NCI-H345 treated with DMSO at 0.1 percent for 48 hours (cell line): ENCODE measurements around the gene CCDC171.

Experiments
- DNase-seq: peaks from one replicate; lab custom pipeline; 2025; ENCODE audit not compliant: unreplicated experiment; lab: John Stamatoyannopoulos, UW

The CCDC171 gene

DNA sequence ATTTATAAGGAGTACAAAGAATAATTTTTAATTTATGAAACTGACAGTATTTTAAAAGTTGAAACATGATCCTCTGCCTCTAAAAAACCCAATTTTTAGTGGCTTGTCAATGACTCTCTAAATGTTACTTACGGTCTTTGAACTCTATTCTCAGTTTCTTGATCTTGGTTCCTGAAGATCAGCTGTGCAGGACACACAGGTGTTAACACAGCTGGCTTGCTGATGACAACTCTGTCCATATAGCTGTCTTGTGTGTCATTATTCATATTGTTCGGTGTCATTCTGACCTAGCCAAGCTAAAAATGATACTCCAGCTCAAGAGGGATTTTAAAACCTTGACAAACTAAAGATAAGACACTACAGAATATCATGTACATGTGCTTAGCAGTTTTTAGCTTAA, 314.5 kb downstream of the CCDC171 start:
- DNase-seq: no peak

DNA sequence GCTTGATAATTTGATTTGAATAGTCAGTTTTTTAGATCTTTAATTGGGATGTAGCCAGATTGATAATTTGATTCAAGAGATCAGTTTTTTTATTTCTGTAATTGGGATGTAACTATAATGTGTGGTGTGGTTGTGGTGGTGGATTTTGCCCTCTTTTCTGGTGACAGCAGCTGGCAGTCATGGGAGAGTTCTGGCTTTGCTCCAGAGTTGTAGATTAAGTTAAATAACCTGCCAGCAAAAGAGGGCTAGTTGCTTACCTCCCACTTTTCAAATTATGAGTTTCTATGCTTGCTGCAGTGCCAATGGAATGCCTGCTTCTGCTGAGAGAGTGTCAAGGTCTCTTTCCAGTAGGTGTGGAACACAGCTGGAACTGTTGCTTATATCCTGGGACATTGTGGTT, 315.1 kb downstream of the CCDC171 start:
- DNase-seq: peak; percentile 5

DNA sequence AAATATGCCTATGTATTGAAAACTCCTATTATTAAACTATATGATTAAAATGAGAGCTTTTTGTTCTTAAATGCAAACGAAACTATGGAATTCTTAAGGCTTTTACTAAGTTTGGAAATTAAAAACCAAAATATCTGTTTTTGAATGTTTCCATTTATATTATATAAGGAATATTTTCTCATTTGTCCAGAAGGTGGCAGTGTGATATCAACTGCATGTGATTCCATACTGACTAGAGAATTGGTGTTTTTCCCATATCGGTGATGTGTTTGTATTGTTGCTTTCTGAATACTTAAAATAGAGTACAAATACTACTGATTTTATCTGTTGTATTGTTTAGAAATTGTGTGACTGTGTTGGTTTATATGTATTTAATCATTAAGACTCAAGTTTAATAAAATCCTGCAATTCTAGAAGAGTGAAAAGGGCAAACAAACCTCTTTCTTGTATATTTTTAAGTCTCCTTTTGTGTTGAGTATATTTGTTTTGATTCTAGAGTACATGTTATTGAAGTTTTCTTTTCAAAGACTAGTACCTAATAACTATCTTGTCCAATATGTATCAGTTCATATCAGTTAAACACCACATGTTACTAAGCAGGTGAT, 320.8 kb downstream of the CCDC171 start:
- peak; percentile 16 for DNase-seq

- DNase-seq: no peak
Measured at GRCh38 chr9:15882328-15882727, 329.5 kb downstream of the CCDC171 start.

DNA sequence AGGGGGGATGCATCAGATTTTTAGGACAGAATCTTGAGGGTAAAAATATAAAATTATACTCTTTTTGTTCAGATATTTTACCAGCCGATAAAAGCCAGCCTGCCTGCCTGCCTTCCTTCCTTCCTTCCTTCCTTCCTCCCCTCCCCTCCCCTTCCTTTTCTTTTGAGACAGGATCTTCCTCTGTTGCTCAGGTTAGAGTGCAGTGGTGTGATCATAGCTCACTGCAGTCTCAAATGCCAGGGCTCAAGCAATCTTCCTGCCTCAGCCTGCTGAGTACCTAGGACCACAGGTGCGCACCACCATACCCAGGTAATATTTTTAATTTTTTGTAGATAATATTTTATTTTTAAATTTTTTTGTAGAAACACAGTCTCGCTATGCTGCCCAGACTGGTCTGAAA, 330.0 kb downstream of the CCDC171 start:
- DNase-seq: no peak

DNA sequence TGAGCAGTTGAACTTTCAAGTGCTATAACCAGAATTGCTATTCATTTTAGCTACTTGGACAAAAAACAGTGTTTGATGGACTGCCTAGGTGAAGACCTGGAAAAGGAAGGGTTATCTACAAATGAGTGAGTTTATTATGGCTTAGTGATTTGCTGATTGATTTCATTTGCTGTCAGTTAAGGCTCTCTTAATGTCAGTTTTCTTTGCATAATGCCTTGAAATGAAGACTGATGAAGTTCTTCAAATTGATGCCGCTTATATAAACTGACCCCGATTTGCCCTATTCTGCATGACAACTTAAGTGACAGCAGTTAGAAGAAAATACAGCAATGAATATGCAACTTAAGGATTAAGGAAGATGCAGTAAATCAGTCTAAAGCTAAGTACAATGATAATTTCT, 332.6 kb downstream of the CCDC171 start:
- no peak for DNase-seq

- no peak for DNase-seq
Measured at GRCh38 chr9:15889555-15889954, 336.7 kb downstream of the CCDC171 start.

- DNase-seq: no peak
Measured at GRCh38 chr9:15901572-15901971, 348.7 kb downstream of the CCDC171 start.

DNA sequence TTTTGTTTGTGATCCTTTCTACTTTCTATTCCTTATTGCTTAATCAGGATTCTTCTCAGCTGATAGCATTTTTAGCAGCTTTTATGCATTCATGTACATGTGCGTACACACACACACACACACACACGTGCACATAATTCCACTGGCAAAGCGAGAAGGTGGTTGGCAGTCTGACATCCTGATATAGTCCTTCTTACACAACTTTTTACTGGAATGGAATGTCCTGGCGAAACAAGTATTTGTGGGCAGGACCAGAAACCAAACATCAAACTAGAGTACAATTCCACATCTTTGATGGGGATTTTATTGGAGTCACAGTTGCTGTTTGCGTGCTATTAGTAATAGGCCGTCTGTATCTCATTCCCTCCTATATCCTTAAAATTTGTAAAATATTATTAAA, 356.5 kb downstream of the CCDC171 start:
- DNase-seq: no peak

DNA sequence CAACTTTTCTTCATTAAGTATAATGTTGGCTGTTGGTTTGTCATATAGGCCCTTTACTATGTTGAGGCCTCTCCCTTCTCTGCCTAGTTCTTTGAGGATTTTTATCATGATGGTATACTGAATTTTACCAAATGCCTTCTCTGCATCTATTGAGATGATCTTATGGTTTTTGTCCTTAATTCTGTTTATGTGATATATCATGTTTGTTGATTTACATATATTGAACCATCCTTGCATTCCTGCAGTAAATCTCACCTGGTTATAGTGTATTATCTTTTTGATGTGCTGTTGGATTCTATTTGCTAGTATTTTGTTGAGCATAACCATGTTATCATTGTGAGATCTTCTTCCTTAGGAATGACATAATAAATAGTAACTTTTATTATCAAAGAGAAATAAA, 362.9 kb downstream of the CCDC171 start:
- no peak for DNase-seq

DNA sequence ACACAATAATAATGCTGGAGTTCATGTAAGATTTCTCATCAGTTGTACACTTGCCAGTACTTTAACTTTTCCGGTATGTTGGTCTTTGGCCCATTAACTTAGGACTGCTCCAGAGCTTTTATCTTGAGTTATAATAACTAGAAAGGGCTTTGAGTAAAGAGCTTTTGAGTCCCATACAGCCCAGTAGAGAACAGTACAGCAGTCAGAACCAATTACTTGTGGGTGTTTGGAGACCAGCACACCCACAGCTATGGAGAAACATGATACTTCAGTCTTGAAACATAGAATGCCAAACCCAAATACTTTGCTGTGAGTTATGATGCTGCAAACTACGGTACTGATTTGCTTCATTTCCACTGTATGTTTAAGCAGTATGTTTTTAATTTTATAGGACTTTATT, 374.3 kb downstream of the CCDC171 start:
- DNase-seq: no peak

GRCh38 chr9:15935661-15936305, 382.9 kb downstream of the CCDC171 start:
- peak; percentile 50 for DNase-seq

- DNase-seq: peak; percentile 72
Measured at GRCh38 chr9:15936306-15936921, 383.6 kb downstream of the CCDC171 start.

DNA sequence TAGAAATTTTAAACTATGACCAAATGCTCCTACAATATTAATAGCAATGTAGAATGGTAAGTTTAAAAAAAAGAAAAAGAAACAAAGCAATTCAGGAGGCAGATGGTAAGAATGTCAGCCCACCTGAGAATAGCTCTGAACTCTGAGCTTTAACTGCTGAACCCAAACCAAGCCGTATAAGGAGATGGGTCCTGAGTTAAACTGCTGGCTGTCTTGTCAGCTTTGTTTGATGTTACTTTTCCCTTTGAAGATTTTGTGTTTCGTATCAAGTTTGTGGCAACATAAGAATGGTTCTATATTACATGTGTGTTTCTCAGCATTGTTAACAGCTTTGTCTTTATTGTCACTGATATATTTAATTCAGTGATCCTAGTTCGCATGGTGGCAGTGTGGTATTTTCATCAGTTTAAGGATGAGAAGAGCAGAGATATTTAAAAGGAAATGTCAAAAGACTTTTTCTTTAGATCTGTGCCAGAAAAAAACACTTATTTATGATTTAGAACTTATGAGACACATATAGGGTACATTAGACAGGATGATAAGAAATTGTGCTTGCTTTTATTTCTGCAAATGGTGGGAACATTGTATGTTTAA, 390.1 kb downstream of the CCDC171 start:
- DNase-seq: no peak

DNA sequence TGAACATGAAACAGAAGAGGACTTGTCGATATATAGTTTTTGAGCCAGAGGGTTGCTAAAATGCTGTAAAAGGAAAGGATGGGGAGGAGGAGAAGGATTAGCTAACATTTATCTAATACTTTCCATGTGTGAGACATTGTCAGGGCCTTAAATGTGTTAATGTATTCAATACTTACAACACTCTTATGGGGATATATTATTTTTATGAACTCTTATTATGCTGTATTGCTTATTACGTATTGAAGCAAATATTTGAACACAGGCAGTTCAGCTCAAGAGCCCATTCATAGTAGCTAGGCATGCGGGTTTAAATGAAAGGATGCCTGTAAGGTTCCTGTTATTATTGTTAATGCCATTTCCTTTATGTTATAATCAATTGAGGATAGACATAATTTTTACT, 391.5 kb downstream of the CCDC171 start:
- DNase-seq: no peak

GRCh38 chr9:15959663-15960062, 406.8 kb downstream of the CCDC171 start:
- no peak for DNase-seq

- DNase-seq: no peak
Measured at GRCh38 chr9:15961217-15961616, 408.4 kb downstream of the CCDC171 start.

GRCh38 chr9:15965246-15965745, 412.5 kb downstream of the CCDC171 start:
- DNase-seq: no peak

GRCh38 chr9:15966471-15966870, 413.6 kb downstream of the CCDC171 start:
- no peak for DNase-seq

DNA sequence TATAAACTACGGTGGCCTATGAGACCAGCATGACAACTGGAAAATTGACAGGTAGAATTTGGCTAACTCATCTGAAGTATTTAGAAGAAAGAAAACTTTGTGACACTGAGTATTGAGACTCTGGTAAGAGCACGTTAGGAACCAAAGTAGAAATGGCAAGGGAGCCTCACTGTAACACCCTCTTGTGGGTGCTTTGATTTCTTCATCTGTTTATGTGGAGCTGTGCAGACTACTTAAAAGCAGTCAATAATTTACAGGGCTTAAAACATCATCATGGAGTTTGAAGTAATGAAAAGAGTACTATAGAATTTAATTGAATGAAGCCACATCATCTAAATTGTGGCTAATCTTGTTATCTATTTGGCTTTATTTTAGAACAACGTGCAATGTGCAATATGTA, 414.2 kb downstream of the CCDC171 start:
- no peak for DNase-seq

- DNase-seq: no peak
Measured at GRCh38 chr9:15972760-15973159, 419.9 kb downstream of the CCDC171 start.
